ENCODE measurements around the gene ZHX3. TPM values are rescaled to one million over a fixed set of nuclear protein-coding genes. Genes with fewer than 3 reads are reported as not detected.

Gene ZHX3
- total RNA-seq, 1 donor from 2014 or later = 14.5 TPM

GRCh38 chr20:41350408-41350962, 33.0 kb upstream of the ZHX3 start:
- no peak for FAIRE-seq
- no peak for DNase-seq (ENCODE audit: low read depth)
- no peak for TF ChIP-seq CTCF (IDR thresholded peaks at IDR 0.05; ENCODE audit: insufficient read depth, low read length, severe bottlenecking)
- peaks cover 33% of the 10 kb centered on the region for H3K36me3 ChIP-seq (ENCODE audit: control insufficient read depth, insufficient read depth, low read length)
- H3K4me3 ChIP-seq (ENCODE audit: low read depth, low read length) = no peak overlapping the region
- H3K27me3 ChIP-seq (ENCODE audit: control insufficient read depth, insufficient read depth, low read length) = no peaks in the 10 kb centered on the region

GRCh38 chr20:41349943-41350342, 32.4 kb upstream of the ZHX3 start:
- Histone ChIP-seq H3K27me3 (ENCODE audit: control insufficient read depth, insufficient read depth, low read length) (no peaks in the 10 kb centered on the region), H3K36me3 (ENCODE audit: control insufficient read depth, insufficient read depth, low read length) (peaks cover 31% of the 10 kb centered on the region), H3K4me3 (ENCODE audit: low read depth, low read length) (no peak overlapping the region)
- TF ChIP-seq CTCF (IDR thresholded peaks at IDR 0.05; ENCODE audit: insufficient read depth, low read length, severe bottlenecking) = no peak
- DNase-seq (ENCODE audit: low read depth) (no peak), FAIRE-seq (no peak)

GRCh38 chr20:41349266-41349665, 31.7 kb upstream of the ZHX3 start:
- no peak overlapping the region for H3K4me3 ChIP-seq (ENCODE audit: low read depth, low read length)
- no peaks in the 10 kb centered on the region for H3K27me3 ChIP-seq (ENCODE audit: control insufficient read depth, insufficient read depth, low read length)
- no peak for TF ChIP-seq CTCF (IDR thresholded peaks at IDR 0.05; ENCODE audit: insufficient read depth, low read length, severe bottlenecking)
- no peak for DNase-seq (ENCODE audit: low read depth)
- FAIRE-seq = no peak
- H3K36me3 ChIP-seq (ENCODE audit: control insufficient read depth, insufficient read depth, low read length) = peaks cover 31% of the 10 kb centered on the region

GRCh38 chr20:41348430-41349172, 31.1 kb upstream of the ZHX3 start:
- FAIRE-seq (no peak), DNase-seq (ENCODE audit: low read depth) (no peak)
- TF ChIP-seq CTCF (IDR thresholded peaks at IDR 0.05; ENCODE audit: insufficient read depth, low read length, severe bottlenecking) = no peak
- Histone ChIP-seq H3K36me3 (ENCODE audit: control insufficient read depth, insufficient read depth, low read length) (peaks cover 31% of the 10 kb centered on the region), H3K27me3 (ENCODE audit: control insufficient read depth, insufficient read depth, low read length) (no peaks in the 10 kb centered on the region), H3K4me3 (ENCODE audit: low read depth, low read length) (no peak overlapping the region)

GRCh38 chr20:41347523-41348429, 30.2 kb upstream of the ZHX3 start:
- H3K27me3 ChIP-seq (ENCODE audit: control insufficient read depth, insufficient read depth, low read length) = no peaks in the 10 kb centered on the region
- TF ChIP-seq CTCF (IDR thresholded peaks at IDR 0.05; ENCODE audit: insufficient read depth, low read length, severe bottlenecking) = no peak
- DNase-seq (ENCODE audit: low read depth) = no peak
- peaks cover 28% of the 10 kb centered on the region for H3K36me3 ChIP-seq (ENCODE audit: control insufficient read depth, insufficient read depth, low read length)
- peak; percentile 81 for FAIRE-seq
- no peak overlapping the region for H3K4me3 ChIP-seq (ENCODE audit: low read depth, low read length)
